Inflammatory macrophage treated with lipopolysaccharide for 1 hour (primary cell): ENCODE results near the gene CDCA3.

Experiments
- DNase-seq, 2 donors: peaks; one replicate each; pipeline ENCODE4 v3.0.0-alpha.2; 2020 to 2022

Gene CDCA3

GRCh38 chr12:6852651-6853354, 1.7 kb upstream of the CDCA3 start:
- no peak for DNase-seq

GRCh38 chr12:6851921-6852650, 1.0 kb upstream of the CDCA3 start, which contains the start of gene USP5:
TSS of gene USP5 (plus strand) at chr12:6852150. CDS start at chr12:6852180, 30 bp downstream.
- peak; percentile 98 to 100 for DNase-seq

- DNase-seq: no peak
Observed at GRCh38 chr12:6850796-6851152, 312 bp downstream of the CDCA3 start.

GRCh38 chr12:6849976-6850560, 1.0 kb downstream of the CDCA3 start:
- no peak for DNase-seq

- DNase-seq: no peak
Observed at GRCh38 chr12:6849427-6849826, 1.7 kb downstream of the CDCA3 start.

GRCh38 chr12:6847676-6848075, 3.4 kb downstream of the CDCA3 start:
- DNase-seq: no peak

GRCh38 chr12:6846316-6846869, 4.7 kb downstream of the CDCA3 start:
- no peak for DNase-seq

GRCh38 chr12:6845395-6845794, 5.7 kb downstream of the CDCA3 start:
- no peak for DNase-seq

- no peak for DNase-seq
Observed at GRCh38 chr12:6843118-6843902, 7.8 kb downstream of the CDCA3 start.

- DNase-seq: no peak
Observed at GRCh38 chr12:6842075-6842474, 9.0 kb downstream of the CDCA3 start.

GRCh38 chr12:6840761-6841515, 10.1 kb downstream of the CDCA3 start, which contains the start of gene GNB3:
TSS of gene GNB3 (plus strand) at chr12:6840925. CDS start at chr12:6841288, 363 bp downstream.
- no peak for DNase-seq

- no peak for DNase-seq
Observed at GRCh38 chr12:6840330-6840729, 10.8 kb downstream of the CDCA3 start.

GRCh38 chr12:6839482-6840201, 11.4 kb downstream of the CDCA3 start:
- DNase-seq: no peak

GRCh38 chr12:6838854-6839253, 12.2 kb downstream of the CDCA3 start:
- no peak for DNase-seq

- no peak for DNase-seq
Observed at GRCh38 chr12:6837370-6838060, 13.6 kb downstream of the CDCA3 start.

- no peak for DNase-seq
Observed at GRCh38 chr12:6836851-6837250, 14.2 kb downstream of the CDCA3 start.

- no peak for DNase-seq
Observed at GRCh38 chr12:6834873-6835272, 16.2 kb downstream of the CDCA3 start.

- DNase-seq: no peak
Observed at GRCh38 chr12:6834254-6834653, 16.8 kb downstream of the CDCA3 start.

- no peak for DNase-seq
Observed at GRCh38 chr12:6833189-6833890, 17.7 kb downstream of the CDCA3 start.

GRCh38 chr12:6832125-6832524, 19.0 kb downstream of the CDCA3 start:
- DNase-seq: no peak
